HG03064 (cell line): ENCODE measurements around the gene FCN3.
"Not testable (repeated sequence)": the region's sequence is repeated elsewhere in the genome, so short reads cannot be mapped to it uniquely, and the experiment has no call there.

ENCODE experiments used
- ATAC-seq: cut with Tn5 transposase; IDR thresholded peaks from one replicate; pipeline ENCODE4 v1.9.1; 2021; ENCODE audit warnings: low read depth; ENCODE audit not compliant: unreplicated experiment

FCN3 gene

DNA sequence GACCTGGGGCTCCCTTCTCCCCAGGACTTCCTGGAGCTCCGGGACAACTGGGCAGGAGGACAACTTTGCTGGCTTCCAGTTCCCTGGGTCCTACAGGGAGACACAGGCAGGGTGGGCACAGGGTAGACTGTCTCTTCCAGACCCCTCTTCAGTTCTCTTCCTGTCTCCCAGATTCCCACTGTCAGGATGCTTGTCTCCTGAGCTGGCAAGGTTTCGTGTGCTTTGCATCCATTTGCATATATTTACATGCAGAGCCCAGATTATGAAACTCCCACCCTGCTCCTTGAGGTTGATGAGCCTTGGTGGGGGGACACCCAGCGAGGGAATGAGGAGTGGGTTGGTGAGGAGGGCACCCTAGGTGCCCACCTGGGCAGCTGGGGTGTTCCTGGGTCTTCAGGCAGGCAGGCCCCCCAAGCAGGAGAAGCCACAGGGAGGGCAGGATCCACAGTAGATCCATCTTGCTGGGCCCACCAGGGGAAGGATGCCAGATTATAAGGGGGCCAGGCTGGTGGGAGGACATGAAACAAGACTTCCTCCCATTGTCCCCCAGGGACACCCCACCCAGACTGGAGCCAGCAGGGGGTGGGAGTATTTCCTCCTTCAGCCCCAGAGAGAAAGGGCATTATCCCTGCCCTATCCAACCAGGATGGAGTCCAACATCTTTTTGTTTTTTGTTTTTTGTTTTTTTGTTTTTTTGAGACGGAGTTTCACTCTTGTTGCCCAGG lies at the start of gene FCN3:
Gene FCN3 (minus strand): TSS at position 463 of the 725 bp plus-strand sequence. CDS start 6 bp downstream, at position 457.
- ATAC-seq = no peak

DNA sequence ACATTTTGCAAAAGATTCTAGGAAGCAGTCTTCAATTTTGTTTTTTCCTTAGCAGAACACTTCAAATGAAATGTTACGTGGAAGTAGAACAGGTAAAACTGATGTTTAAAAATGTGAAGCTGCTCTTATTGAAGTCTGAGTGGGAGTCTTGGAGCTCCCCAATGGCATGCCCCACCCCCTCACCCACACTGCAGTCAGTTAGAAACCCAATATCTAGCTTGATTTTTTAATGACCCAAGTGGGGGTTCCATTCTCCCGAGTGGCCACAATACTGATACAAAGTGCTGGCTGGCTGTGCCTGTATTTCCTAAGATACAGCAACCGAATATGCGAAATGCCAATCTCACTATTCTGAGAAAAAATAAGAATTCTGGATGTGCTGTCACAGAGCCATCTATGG lies 49.1 kb upstream of the FCN3 start:
- no peak for ATAC-seq

DNA sequence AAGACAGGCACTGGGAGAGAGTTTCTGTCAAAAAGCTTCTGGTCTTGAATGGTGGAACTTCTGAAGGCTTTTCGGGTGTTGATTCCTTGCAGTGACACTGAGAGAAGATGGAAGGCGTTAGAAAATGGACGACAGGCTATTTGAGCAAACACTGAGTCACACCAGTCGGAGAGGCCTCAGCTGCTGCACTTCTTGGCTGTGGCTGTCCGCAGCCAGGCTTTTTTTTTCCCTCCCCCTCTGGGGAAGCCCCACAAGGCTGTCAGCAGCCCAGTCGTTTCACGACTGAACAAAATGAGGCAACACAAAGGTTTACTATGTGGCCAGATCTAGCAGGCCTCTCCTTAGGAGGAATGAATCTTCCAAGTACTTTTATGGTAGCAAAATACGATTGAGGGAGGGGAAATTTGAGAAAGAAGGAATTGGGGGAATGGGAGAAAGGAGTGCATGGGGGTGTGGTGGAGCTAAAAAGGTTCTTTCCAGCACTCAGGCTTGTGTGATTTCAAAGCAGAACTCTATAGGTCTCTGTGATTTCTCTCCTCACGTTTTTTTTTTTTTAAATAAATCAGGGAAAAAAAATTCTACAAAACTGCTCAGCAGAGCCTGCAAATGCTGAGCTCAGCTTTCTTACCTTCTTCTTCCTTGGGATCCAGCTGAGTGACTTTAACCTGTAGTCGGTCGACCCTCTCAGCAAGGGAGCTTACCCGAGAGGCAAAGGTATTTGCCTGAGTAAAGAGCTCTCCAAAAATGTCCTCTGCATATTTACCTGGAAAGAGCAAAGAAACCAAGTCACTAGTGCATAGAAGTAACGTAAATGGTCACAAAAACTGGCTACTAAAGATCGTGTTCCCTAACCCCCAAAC lies 43.9 kb upstream of the FCN3 start:
- ATAC-seq = no peak

DNA sequence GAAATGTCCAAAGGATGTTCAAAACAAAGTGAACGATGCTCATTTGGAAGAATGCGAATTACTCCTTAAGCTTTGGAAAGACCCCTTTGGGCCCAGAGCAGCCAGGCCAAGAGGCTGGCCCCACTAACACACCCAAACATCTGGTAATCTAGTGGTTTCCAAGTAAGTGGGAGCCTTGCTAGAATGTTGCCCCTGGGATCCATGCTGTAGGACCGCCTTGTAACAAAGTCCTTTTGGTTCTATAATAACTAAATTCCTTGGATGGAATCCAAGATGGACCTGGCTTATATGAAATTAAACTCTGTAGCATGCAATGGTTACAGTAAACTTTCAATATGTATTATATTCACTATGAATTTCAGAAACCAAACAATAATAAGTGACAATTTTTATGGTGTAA lies 43.1 kb upstream of the FCN3 start:
- no peak for ATAC-seq

DNA sequence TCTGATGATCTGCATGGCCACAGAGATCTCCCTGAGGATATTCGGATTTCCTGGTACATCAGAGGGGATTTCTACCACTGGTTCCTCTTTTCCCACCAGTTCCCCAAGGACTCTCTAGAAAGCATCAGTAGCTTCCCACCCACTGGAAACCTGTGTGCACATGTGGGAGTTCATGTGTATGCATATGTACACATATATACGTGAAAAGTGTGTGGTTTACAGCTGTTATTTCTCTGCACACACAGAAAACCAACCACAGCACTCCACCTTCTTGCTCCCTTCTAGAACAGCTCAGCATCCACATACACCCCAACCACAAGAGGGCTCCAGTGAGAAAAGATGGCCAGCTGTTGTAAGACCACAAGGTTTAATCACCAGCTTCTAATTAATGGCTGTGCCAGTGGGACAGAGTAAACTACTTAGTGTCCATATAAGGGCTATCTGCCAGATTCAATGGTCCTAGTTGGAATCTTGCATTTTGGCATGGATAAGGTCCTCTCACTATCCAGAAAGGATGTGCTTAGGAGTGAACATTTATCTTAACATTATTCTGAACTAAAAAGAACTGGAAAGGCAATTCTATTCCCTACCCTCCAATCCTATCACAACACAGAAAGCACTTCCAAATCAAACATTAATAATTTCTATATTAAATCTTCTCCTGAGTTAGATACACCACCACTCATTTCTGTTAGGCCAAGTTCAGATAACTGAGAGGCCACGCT lies 41.9 kb upstream of the FCN3 start:
- ATAC-seq = no peak

DNA sequence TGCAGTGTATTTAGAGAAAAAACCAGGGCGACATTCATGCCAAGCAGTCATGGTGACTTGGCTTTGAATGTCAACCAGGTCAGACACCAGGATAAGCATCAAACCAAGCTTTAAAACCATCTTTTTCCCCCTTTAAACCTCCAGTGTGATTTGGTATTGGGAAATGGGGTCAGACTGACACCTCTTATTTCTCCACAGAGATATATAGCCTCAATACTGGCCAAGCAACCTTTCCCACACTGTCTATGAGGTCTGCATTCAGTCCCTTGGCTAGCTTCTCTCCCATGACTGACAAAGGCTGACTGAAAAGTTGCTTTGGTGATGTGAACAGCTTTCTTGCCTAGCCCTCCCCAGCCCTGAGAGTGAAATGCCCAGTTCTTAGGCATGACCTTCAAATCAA lies 39.5 kb upstream of the FCN3 start:
- no peak for ATAC-seq

DNA sequence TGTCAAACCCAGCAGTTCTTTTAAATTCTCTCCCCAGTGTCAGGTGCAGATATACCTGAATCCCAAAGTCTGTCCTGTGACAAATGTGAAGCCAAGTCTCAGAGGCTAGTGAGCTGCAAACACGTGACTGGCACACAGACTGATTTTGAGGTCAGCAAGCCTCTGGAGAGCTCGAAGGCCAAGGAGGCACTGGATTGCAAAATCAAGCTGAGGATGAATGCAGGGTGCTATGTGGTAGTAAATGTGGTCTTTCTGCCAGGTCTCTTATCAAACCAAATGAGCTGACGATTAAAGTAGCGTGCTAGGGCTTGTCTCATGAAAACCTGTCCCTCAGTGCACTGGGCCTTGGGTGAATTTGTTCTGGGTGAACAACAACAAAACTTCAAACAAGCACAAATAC lies 38.4 kb upstream of the FCN3 start:
- ATAC-seq = no peak

DNA sequence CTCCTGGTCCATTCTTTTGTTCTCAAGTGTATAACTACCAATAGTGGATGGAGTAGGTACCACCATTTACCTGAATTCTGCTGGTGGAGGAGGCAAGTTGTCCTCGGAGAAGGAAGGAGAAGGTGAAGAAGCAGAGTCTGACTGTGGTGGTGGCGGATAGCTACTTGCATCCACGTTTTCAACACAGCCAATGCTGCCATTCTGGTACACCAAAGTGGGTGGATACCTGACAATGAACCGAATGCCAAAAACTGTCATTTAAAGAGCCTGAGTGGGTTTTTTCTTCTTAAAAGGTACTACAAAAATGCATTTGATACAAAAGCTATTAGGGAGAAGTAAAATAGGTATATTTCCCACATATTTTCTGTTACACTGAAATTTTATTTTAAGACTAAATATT lies 37.9 kb upstream of the FCN3 start:
- no peak for ATAC-seq

DNA sequence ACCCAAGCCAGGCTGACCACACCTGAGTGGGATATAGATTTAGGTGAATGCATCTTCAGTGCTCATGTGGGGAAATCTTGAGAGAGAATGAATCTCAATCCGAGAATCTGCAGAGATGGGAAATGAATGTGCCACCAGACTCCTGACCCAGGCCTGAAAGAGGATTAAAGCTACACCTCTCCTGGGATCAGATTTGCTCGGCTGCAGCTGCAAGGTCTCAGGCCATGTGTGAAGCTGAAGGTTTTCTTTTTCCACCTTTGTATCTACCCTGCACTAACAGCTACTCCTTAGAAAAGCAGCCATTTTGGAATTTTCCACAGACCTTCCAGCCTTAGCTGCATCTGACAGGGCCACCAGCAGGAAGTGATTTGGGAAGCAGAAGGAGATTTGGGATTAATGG lies 36.1 kb upstream of the FCN3 start:
- no peak for ATAC-seq

DNA sequence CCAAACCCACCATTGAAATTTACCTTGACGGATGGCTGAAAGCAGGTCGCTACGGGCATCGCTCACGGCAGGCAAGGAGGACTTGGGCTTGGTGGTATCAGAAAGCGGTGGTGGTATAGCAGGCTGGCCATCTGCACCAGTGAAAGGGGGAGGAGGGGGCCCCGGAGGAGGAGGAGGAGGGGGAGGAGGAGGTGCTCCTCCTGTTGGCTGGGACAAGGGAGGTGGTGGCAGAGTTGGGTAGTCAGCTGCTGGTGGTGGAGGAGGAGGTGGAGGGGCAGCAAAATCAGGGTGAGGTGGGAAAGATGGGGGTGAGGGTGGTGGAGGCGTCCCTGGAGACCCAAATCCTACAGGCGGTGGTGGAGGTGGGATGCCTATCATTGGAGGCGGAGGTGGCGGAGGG lies 35.0 kb upstream of the FCN3 start:
- ATAC-seq = no peak

DNA sequence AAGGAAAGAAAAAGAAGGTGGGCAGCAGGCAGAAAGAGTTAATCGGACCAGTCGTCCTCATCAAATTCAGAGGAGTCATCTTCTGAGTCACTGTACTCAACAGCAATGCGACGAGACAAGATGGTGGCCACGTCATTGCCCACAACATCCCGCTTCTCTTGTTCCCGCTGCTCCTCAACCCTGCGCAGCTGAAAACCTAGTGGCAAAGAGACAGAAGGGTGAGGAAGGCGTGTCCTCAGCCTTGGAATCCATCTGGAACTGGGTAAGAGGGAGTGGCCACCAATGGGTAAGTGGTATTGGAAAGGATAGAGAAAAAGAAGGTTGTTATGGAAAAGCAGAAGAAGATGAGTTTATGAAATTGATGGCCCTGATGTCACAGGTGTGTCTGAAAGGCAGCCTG lies 33.5 kb upstream of the FCN3 start:
- no peak for ATAC-seq

DNA sequence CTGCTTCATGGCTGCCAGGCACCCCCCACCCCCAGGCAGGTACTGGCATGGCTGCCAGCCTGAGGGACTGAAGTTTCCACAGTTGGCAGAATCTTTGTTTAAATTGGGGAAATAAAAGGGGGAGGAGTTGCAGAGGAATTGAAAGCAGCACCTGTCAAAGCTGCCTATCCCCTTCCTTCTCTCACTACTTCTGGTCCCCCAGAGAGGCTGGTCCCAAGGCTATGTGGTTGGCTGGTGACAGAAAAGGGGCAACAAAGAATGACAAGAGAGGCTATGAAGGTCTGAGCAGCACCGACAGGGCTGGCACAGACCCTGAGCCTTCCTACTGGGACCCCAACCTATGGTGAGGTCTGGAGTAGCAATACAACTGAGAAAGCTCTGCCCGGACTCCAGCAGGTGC lies 32.2 kb upstream of the FCN3 start:
- ATAC-seq = not testable (repeated sequence)

DNA sequence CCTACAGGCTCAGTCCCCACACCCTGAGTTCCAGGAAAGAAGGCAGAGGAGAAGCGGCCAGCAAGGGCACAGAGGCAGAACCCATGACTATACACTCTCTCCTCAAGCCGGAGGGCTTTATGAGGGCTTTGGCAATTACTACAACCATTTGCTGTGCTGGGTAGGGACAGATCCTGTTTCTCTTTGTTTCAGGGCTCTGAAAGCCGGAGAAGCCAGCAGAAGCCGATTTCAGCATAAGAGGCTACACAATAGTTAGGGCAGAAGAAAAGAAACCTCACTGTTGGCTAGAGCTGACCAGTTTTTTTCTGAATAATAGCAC lies 31.7 kb upstream of the FCN3 start:
- no peak for ATAC-seq

DNA sequence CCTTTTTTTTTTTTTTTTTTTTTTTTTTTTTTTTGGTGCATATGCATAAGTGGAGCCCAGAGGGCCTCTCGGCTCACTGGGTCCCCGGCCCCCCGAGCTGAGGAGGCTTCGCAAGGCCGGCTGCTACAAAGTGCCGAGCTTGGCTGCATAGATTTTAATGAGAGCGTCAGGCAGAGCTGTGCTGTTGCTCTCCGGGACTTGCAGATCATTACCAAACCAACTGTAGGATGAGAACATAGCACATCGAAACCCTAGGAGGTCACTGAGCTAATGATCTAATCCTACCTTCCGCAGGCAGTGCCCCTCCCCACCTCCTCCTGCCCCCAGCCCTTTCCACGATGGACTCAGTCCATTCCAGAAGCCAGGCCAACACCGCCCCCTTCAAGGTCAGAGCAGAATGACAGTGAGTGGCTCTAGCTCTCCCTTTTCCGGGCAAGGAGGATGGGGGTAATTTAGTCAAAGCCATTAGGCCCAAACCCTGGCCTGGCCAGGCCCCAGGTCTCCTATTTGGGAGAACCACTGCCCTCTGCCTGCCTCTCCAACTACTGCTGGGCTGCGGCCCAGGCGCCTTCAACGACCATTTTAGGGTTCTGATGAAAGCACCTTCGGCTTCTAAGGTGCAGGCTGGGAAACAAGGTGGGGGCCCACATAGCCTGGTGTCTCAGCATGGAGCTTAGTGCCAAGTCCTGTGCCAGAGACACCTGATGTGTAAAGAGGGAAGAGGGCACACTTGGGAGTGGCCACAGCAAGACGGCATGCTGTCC lies 31.2 kb upstream of the FCN3 start:
- ATAC-seq = not testable (repeated sequence)

DNA sequence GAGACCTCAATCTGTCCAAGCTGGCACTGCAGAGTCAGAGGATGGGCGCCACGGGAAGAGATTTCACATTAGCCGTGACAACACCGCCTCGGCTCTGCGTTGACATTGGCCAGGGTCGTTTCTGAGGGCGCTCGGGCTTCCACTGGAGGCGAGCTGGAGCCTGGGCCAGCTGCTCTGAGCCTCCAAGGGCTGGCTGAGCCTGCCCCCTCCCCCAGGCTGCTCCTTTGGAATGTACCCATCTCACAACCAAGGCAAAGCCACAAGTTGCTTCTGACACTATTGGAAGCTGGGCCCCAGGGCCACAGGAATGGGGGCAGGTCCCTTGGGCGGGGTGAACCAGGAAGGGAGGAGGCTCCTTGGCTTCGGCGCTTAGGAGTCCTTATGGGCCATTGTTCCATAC lies 30.4 kb upstream of the FCN3 start:
- ATAC-seq = no peak

DNA sequence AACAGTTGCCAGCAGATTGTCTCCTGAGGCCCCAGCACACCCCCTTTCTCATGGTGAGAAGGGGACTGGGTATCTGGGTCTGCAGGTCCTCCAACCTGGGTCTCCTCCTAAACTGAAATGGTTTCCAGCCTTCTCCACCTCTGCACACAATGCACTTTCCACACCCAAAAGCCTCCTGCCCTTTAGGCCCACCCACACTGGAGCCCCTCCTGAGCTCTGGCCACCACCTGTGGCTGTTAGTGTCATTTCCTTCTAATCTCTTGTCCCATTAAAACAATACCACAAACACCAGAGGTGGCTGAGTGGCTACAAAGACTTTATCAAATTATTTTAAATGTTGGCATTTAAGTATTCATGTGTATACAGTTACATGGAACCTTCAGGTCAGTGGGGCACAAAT lies 29.3 kb upstream of the FCN3 start:
- ATAC-seq = no peak

DNA sequence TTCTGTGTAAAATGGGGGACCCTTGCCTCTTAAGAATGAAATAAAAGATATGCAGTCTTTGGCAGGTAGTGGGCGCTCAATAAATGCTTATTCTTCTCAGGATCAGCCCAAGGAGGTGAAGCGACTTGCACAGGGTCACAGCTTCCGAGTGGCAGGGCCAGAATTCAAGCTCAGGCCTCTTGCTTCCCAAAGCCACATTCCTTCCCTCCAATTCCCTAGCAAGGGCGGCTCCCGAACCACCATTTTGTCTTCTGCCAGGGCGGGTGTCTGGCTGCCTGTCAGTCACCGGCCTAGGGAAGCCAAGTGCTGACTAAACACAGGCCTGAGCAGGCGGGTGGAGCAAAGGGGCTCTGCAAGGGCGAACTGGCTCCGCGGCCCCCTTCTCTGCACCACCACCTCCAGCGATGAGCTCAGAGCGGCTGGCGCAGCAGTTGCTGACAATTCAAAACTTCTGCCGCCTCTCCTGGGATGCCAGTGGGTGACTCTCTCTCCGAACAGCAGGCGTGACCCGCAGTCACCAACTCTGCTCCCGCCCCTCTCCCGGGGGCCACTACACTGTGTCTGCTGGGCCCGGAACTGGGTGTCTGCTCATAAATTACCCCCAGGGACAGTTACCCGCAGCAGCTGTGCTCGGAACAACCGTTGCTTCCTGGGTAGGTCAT lies 28.6 kb upstream of the FCN3 start:
- no peak for ATAC-seq

DNA sequence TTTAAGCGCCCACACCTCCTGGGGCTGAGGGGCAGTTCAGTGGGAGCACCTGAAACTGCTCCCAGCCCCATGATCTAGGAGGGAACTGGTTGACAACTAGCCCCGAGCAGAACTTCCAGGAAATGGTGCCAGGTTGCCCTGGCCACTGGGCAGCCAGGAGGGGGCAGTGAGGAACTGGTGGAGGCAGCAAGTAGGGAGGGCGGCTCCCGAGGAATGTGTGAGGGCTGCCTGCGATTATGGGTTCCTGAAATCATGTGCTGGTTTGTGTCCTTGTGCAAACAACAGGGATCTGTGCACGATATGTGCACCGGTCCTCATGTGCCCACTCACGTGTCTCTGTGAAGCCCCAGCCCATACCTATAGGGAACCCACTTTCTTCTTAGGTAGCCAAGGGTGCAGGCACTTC lies 27.7 kb upstream of the FCN3 start:
- ATAC-seq = no peak

DNA sequence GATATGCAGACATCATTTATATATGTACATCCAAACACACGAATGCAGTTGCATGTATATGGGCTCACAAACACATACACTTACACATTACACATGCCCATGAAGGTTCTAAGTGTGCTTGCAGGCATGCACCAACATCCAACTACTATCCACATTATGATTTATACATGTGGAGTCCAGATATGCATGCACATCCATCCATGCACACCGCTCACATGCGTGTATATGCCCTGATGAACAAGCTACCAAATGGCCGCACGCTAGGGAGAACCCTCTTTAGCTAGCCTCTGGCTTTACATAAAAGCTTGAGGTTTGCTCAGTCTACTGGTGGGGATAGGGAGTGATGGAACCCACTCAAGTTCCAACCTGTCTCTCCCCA lies 26.3 kb upstream of the FCN3 start:
- ATAC-seq = no peak
